Measurements from ENCODE around the gene MOV10.

Gene MOV10

DNA sequence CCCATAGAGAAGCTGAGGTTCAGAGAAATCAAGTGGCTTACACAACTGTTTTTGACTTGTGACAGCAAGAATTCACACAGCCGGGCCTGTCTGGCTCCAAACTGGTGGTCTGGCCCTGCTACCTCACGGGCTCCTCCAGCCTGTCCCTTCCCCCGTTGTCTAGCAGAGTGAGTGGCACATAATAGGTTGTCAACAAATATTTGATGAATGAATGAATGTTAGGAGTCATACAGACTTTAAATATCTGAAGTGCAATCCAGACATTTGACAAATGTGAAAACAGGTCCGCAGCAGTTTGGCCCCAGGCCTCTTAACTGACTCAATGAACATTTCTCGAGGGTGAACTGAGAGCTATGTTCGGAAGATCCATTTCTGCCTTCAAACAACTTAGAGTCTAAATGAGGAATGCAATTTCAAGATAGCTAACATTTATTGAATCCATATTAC, 33.6 kb downstream of the MOV10 start:
- no peak overlapping the region for H3K4me3 ChIP-seq (ENCODE audit: low read depth, low read length)
- TF ChIP-seq, protein P1, sequence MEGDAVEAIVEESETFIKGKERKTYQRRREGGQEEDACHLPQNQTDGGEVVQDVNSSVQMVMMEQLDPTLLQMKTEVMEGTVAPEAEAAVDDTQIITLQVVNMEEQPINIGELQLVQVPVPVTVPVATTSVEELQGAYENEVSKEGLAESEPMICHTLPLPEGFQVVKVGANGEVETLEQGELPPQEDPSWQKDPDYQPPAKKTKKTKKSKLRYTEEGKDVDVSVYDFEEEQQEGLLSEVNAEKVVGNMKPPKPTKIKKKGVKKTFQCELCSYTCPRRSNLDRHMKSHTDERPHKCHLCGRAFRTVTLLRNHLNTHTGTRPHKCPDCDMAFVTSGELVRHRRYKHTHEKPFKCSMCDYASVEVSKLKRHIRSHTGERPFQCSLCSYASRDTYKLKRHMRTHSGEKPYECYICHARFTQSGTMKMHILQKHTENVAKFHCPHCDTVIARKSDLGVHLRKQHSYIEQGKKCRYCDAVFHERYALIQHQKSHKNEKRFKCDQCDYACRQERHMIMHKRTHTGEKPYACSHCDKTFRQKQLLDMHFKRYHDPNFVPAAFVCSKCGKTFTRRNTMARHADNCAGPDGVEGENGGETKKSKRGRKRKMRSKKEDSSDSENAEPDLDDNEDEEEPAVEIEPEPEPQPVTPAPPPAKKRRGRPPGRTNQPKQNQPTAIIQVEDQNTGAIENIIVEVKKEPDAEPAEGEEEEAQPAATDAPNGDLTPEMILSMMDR (IDR thresholded peaks at IDR 0.05; ENCODE audit: borderline replicate concordance, insufficient read depth, low read depth, low read length): no peak

DNA sequence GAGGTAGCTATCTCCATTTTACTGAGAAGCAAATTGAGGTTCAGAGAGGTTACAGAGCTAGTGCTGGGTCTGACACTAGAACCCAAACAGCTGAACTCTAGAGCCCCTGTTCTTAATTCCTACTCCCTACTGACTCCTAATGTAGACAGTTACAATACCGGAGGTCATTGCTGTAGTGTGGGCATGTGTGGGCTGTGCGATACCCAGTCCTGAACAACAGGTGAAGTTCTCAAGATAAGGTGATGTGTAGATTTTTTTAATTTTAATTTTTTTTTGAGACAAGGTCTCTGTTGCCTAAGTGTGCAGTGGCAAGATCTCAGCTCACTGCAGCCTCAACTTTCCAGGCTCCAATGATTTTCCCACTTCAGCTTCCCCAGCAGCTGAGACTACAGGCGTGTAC, 34.0 kb downstream of the MOV10 start:
- H3K4me3 ChIP-seq (ENCODE audit: low read depth, low read length): no peak overlapping the region
- TF ChIP-seq, protein P1 (IDR thresholded peaks at IDR 0.05; ENCODE audit: borderline replicate concordance, insufficient read depth, low read depth, low read length): no peak

DNA sequence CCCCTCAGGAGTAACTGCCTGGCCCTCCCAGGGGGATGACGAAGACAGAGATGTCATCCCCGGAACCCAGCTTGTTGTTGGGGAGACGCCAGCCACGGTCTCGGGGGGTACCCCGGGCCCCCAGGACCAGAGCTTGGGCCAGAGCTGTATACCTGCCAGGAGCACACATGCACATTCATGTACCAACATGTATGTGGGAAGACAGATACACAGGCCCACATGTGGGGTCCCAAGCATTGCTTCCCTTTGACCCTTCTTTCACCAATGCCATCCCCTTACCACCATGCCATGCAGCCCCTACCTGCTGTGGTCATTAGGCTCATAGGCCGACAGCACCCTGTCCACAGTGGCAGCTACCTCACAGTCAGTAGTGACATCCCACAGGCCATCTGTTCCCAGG, 35.7 kb downstream of the MOV10 start:
- no peak overlapping the region for H3K4me3 ChIP-seq (ENCODE audit: low read depth, low read length)
- TF ChIP-seq, protein P1 (IDR thresholded peaks at IDR 0.05; ENCODE audit: borderline replicate concordance, insufficient read depth, low read depth, low read length): no peak

DNA sequence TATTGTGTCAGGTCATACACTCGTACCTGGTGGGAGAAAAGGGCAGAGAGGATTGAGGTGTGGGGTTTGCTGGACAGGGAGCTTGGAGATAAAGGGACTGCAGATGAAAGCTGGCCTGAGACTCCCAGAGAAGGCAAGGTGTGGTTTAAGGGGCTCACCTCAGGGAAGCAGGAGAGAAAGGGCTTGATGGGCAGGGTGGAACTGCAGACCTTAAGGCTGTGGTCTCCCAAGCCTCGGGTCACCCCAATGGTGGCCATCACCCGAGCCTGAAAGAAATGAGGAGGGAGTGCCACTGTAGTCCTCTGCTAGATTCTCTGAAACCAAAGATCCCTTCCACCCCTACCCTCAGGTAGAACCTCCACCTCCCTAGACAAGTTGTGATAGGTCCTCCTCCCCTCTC, 36.1 kb downstream of the MOV10 start:
- TF ChIP-seq, protein P1 (IDR thresholded peaks at IDR 0.05; ENCODE audit: borderline replicate concordance, insufficient read depth, low read depth, low read length): no peak
- H3K4me3 ChIP-seq (ENCODE audit: low read depth, low read length): no peak overlapping the region

DNA sequence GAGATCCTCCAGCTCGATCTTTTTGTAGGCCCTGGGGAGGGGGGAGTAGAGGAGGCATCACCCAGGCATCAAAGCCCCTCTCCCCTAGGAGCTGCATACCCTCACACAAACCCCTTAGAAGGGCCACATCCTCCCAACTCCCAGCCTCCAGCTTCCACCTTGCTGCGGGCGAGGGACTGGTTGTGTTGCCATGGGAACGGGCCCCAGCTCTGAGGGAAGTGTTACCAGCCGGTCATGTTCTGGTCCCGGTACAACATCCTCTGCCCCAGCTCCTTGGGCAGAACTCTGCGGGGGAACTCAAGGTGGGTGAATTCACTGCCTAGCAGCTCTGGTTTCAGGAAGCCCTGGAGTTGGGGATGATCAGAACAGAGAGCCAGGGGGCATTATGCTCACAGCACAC, 36.6 kb downstream of the MOV10 start:
- TF ChIP-seq, protein P1 (IDR thresholded peaks at IDR 0.05; ENCODE audit: borderline replicate concordance, insufficient read depth, low read depth, low read length): no peak

DNA sequence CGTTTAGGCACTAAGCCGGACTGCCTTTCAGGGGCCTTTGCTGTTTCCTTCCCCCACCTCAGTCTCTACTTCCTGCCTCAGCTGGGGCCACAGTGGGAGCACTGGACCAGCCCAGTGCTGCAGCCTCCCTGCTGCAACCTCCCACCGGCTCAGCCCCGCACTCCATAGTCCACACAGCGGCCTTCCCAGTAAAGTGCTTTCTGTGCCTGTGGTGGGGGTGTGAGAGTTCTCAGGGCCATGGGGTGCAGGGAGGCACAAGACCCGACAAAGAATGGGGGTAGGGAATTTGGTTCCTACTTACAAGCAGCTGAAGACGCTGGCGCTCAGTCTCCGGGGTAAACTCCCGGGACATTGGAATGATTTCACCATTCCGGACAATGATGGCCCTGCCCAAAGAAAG, 37.2 kb downstream of the MOV10 start:
- H3K4me3 ChIP-seq (ENCODE audit: low read depth, low read length): no peak overlapping the region
- TF ChIP-seq, protein P1 (IDR thresholded peaks at IDR 0.05; ENCODE audit: borderline replicate concordance, insufficient read depth, low read depth, low read length): no peak

More for the DNA sequence above, 36.6 kb downstream of the MOV10 start:
- H3K4me3 ChIP-seq (ENCODE audit: low read depth, low read length): no peak overlapping the region

DNA sequence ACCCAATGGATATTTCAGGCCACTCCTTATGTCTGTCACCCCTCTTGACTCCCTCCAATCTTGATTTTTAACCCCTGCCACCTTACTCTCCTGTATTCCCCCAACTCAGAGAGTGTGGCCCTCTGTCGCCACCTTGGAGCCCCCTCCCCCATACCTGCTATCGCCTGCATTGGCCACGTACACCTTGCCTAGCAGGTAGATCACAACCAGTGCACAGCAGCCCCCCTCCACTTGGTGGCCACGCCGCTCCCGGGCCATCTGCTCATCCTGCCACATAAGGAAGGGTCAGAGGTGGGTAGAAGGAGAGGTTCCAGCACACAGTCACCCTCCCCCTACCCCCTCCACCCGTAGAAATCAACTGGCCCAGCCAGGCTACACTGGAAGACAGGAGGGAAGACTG, 37.7 kb downstream of the MOV10 start:
- TF ChIP-seq, protein P1 (IDR thresholded peaks at IDR 0.05; ENCODE audit: borderline replicate concordance, insufficient read depth, low read depth, low read length): no peak
- H3K4me3 ChIP-seq (ENCODE audit: low read depth, low read length): no peak overlapping the region

Data from GM12875 (cell line).